Endothelial cell of umbilical vein (primary cell): Measurements from ENCODE around the gene HIKESHI. TPM values are rescaled to one million over a fixed set of nuclear protein-coding genes. Genes with fewer than 3 reads are reported as not detected.
"Not testable (repeated sequence)": the region's sequence is repeated elsewhere in the genome, so short reads cannot be mapped to it uniquely, and the experiment has no call there.

Experiments used
- BruUV-seq: library from RNA; stranded (reverse); fragments of 400-500 nt; replicated peaks from 2 replicates; lab custom pipeline; 2021; lab: Mats Ljungman, UMichigan
- CTCF ChIA-PET: fragments of 300-600, 350-600 bp; sonication (Branson Sonifier 250); formaldehyde crosslinking; loops from one replicate; lab custom pipeline; 2021; ENCODE audit warnings: antibody characterized with exemption, inconsistent platforms; lab: Charles Lee
- POLR2A ChIA-PET: fragments of 300-600, 350-600 bp; sonication (Branson Sonifier 250); formaldehyde crosslinking; loops from one replicate; lab custom pipeline; 2021; ENCODE audit warnings: antibody characterized with exemption, inconsistent platforms; lab: Charles Lee
- DNase-seq: peaks from one replicate; pipeline ENCODE4 v3.0.0-alpha.2; 2011; ENCODE audit warnings: low read depth, low spot score
- FAIRE-seq: peaks from 2 replicates; lab custom pipeline; 2011; peaks lifted over from hg19 to GRCh38; lab: Jason Lieb, UNC
- H2AFZ ChIP-seq: 2 replicates; pipeline ENCODE4 v1.6.0; 2012; ENCODE audit warnings: low read depth, low read length, control low read depth, inconsistent platforms
- H3K27ac ChIP-seq: 2 replicates; pipeline ENCODE4 v1.5.1; 2011; ENCODE audit warnings: low read depth, mild to moderate bottlenecking, control low read depth, low read length, moderate library complexity; ENCODE audit not compliant: insufficient read depth
- H3K27me3 ChIP-seq, 2 experiments: 2 replicates each; pipeline versions ENCODE4 v1.6.0 to v1.6.1; 2011; ENCODE audit warnings: low read length in 2 of 2, mixed read lengths in 1 of 2; ENCODE audit not compliant: control insufficient read depth in 2 of 2, insufficient read depth in 2 of 2
- H3K36me3 ChIP-seq, 2 experiments: 2 replicates in 1 of 2; 3 replicates in 1 of 2; pipeline ENCODE4 v1.5.1; 2011; ENCODE audit warnings: low read length in 2 of 2, mild to moderate bottlenecking in 1 of 2, moderate library complexity in 1 of 2; ENCODE audit not compliant: control insufficient read depth in 2 of 2, insufficient read depth in 2 of 2; ENCODE audit errors: extremely low read depth in 1 of 2
- H3K4me1 ChIP-seq: 3 replicates; pipeline ENCODE4 v1.5.1; 2011; ENCODE audit warnings: mild to moderate bottlenecking, low read length; ENCODE audit not compliant: control insufficient read depth, insufficient read depth; ENCODE audit errors: extremely low read depth
- H3K4me2 ChIP-seq: 2 replicates; pipeline ENCODE4 v1.6.1; 2011; ENCODE audit warnings: low read length, control low read depth, mixed read lengths; ENCODE audit not compliant: insufficient read depth
- H3K4me3 ChIP-seq, 3 experiments: fragments of 200-600 bp in 1 of 3; sonication (generic), shearing (Covaris generic) in 1 of 3; replicated peaks in 1 of 3; 2 replicates each; pipeline ENCODE4 v1.5.1; 2011 to 2016; ENCODE audit warnings: control low read depth in 3 of 3, low read length in 3 of 3, mild to moderate bottlenecking in 2 of 3, inconsistent platforms in 1 of 3, low read depth in 1 of 3, moderate library complexity in 1 of 3; ENCODE audit not compliant: insufficient read depth in 1 of 3
- H3K79me2 ChIP-seq: 2 replicates; pipeline ENCODE4 v1.6.0; 2012; ENCODE audit warnings: low read length, inconsistent platforms; ENCODE audit not compliant: control insufficient read depth, insufficient read depth
- H3K9ac ChIP-seq: replicated peaks from 2 replicates; pipeline ENCODE3; 2011; ENCODE audit warnings: low read length, control low read depth; ENCODE audit not compliant: insufficient read depth; ENCODE audit errors: extremely low read depth
- H3K9me1 ChIP-seq: replicated peaks from 3 replicates; pipeline ENCODE4 v1.6.0; 2011; ENCODE audit warnings: mild to moderate bottlenecking, low read length; ENCODE audit not compliant: control insufficient read depth, insufficient read depth; ENCODE audit errors: extremely low read depth
- H3K9me3 ChIP-seq: replicated peaks from 2 replicates; pipeline ENCODE4 v1.5.1; 2012; ENCODE audit warnings: low read length, inconsistent platforms; ENCODE audit not compliant: control insufficient read depth, insufficient read depth
- H4K20me1 ChIP-seq: replicated peaks from 2 replicates; pipeline ENCODE3; 2011; ENCODE audit warnings: mild to moderate bottlenecking, low read length; ENCODE audit not compliant: control insufficient read depth, insufficient read depth; ENCODE audit errors: extremely low read depth
- CTCF ChIP-seq, 2 donors: IDR thresholded peaks; 1 replicate in 1 of 2; 2 replicates in 1 of 2; pipeline ENCODE4 v1.5.1; 2011; ENCODE audit warnings: low read length in 2 of 2, mild to moderate bottlenecking in 2 of 2, moderate library complexity in 2 of 2, control low read depth in 1 of 2, inconsistent platforms in 1 of 2, low read depth in 1 of 2; ENCODE audit not compliant: insufficient read depth in 1 of 2; ENCODE audit errors: extremely low read depth in 1 of 2
- EZH2 ChIP-seq: IDR thresholded peaks from 2 replicates; pipeline ENCODE4 v1.6.1; 2012; ENCODE audit warnings: borderline replicate concordance, low read depth, mild to moderate bottlenecking, moderate library complexity, low read length, inconsistent platforms; ENCODE audit not compliant: severe bottlenecking
- FOS ChIP-seq: IDR thresholded peaks from 2 replicates; pipeline ENCODE4 v1.6.1; 2011; ENCODE audit warnings: mild to moderate bottlenecking, low read length, moderate library complexity, borderline replicate concordance; ENCODE audit not compliant: insufficient read depth
- GATA2 ChIP-seq: IDR thresholded peaks from 2 replicates; pipeline ENCODE4 v1.7.0; 2011; ENCODE audit warnings: low read depth, mild to moderate bottlenecking, moderate library complexity, mixed read lengths, low read length; ENCODE audit not compliant: insufficient read length, insufficient read depth
- JUN ChIP-seq: IDR thresholded peaks from 2 replicates; pipeline ENCODE4 v1.6.1; 2011; ENCODE audit warnings: borderline replicate concordance, low read depth; ENCODE audit not compliant: insufficient read length, insufficient read depth
- MAX ChIP-seq: IDR thresholded peaks from 2 replicates; pipeline ENCODE4 v1.6.1; 2011; ENCODE audit not compliant: insufficient read depth, insufficient read length
- MYC ChIP-seq: IDR thresholded peaks from one replicate; pipeline ENCODE4 v1.6.1; 2011; ENCODE audit warnings: mild to moderate bottlenecking, low read depth, low read length
- POLR2A ChIP-seq: IDR thresholded peaks from 2 replicates; pipeline ENCODE4 v1.6.1; 2012; ENCODE audit warnings: low read depth, mild to moderate bottlenecking, control low read depth, low read length
- POLR2AphosphoS5 ChIP-seq: IDR thresholded peaks from 2 replicates; pipeline ENCODE4 v1.6.1; 2012; ENCODE audit warnings: low read depth, mild to moderate bottlenecking, control low read depth, low read length, moderate library complexity; ENCODE audit not compliant: insufficient read depth
- dilution Hi-C: fragments of 300-500 bp; cut with MboI; formaldehyde crosslinking; loops from one replicate; pipeline ENCODE4 v1.15.0; 2019; ENCODE audit warnings: low sequenced_read_pairs; ENCODE audit not compliant: extremely low pct_ligation_motif_present
- intact Hi-C: fragments of 100-400 bp; cut with micrococcal nuclease; formaldehyde crosslinking; loops from one replicate; pipeline ENCODE4 v1.10.0; 2022
- polyA plus RNA-seq, 4 experiments: library from polyadenylated mRNA; depleted of rRNA in 3 of 4; stranded (reverse) in 3 of 4; unstranded in 1 of 4; fragments of >200 nt; gene quantifications; 2 replicates each; pipeline versions ENCODE4 v1.2.1 to v1.2.3, GENCODE V29; 2011 to 2012; ENCODE audit warnings: missing spikeins in 1 of 4
- total RNA-seq: library from RNA; stranded (reverse); gene quantifications from 2 replicates; pipeline ENCODE4 v1.2.3, GENCODE V29; 2021

The HIKESHI gene
- total and polyA plus RNA-seq, 2 donors (not counting 3 experiments of a cell fraction or from before 2014, with no cell fraction given): 40.2 to 66.9 TPM

GRCh38 chr11:86303257-86303656 is 1.2 kb downstream of the HIKESHI start:
- dilution Hi-C loops (no loop called here), intact Hi-C loops (no loop called here)
- TF ChIP-seq MAX: no peak
- no peak for TF ChIP-seq GATA2
- no peak for TF ChIP-seq POLR2A
- no peak for TF ChIP-seq CTCF (IDR thresholded peaks at IDR 0.05; ENCODE audit: extremely low read depth in 1 of 2, insufficient read depth in 1 of 2, low read depth in 1 of 2, low read length in 2 of 2)
- no peak for TF ChIP-seq MYC
- TF ChIP-seq EZH2: no peak
- no peak for TF ChIP-seq JUN
- no peak for TF ChIP-seq FOS
- no peak for TF ChIP-seq POLR2AphosphoS5
- no peaks in the 10 kb centered on the region for H3K9me1 ChIP-seq
- H3K9me3 ChIP-seq: no peaks in the 10 kb centered on the region
- peaks cover 0 to 3% of the 10 kb centered on the region in 2 experiments for H3K27me3 ChIP-seq
- FAIRE-seq: no peak
- no peaks in the 10 kb centered on the region for H3K36me3 ChIP-seq
- peak overlapping the region in 2 of 3 experiments; percentile 12 to 89 for H3K4me3 ChIP-seq
- ChIA-PET CTCF (interaction anchor here (1.1 to 1.6 kb wide), 2 partner anchors 58 to 448 kb away, joined by 4 to 6 read pairs; partner anchors contain the start of gene CCDC83), POLR2A (no interaction called here)
- H3K79me2 ChIP-seq: peaks cover 23% of the 10 kb centered on the region
- H3K27ac ChIP-seq: peak overlapping the region; percentile 7
- peak; percentile 12 for DNase-seq
- peak overlapping the region; percentile 97 for H3K4me2 ChIP-seq
- no peak overlapping the region for H2AFZ ChIP-seq
- no TSS peak for BruUV-seq
- peaks cover 6% of the 10 kb centered on the region for H3K4me1 ChIP-seq
- peak overlapping the region; percentile 75 for H3K9ac ChIP-seq
- no peaks in the 10 kb centered on the region for H4K20me1 ChIP-seq

GRCh38 chr11:86308710-86309109 is 6.7 kb downstream of the HIKESHI start:
- BruUV-seq, H2AFZ ChIP-seq, H3K27me3 ChIP-seq, DNase-seq, intact Hi-C loops, H3K4me3 ChIP-seq, H3K9me1 ChIP-seq, H3K4me1 ChIP-seq, H3K4me2 ChIP-seq, H3K9me3 ChIP-seq, H3K27ac ChIP-seq, H3K36me3 ChIP-seq, POLR2A ChIA-PET, H4K20me1 ChIP-seq, dilution Hi-C loops, H3K9ac ChIP-seq, CTCF ChIA-PET, FAIRE-seq: not testable (repeated sequence)
- H3K79me2 ChIP-seq: peaks cover 14% of the 10 kb centered on the region
